ENCODE data around the gene HOXC4.

DNA sequence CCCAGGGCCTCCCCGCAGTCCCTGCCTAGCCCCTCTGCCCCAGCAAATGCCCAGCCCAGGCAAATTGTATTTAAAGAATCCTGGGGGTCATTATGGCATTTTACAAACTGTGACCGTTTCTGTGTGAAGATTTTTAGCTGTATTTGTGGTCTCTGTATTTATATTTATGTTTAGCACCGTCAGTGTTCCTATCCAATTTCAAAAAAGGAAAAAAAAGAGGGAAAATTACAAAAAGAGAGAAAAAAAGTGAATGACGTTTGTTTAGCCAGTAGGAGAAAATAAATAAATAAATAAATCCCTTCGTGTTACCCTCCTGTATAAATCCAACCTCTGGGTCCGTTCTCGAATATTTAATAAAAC lies 23.2 kb upstream of the HOXC4 start:
- no peak for TF ChIP-seq CTCF (IDR thresholded peaks at IDR 0.05)
- TF ChIP-seq POLR2A (IDR thresholded peaks at IDR 0.05) = no peak
